Mesenchymal stem cell (in vitro differentiated cells and primary cell): ENCODE results near the gene RALY.

ENCODE experiments used
- DNase-seq: peaks from one replicate; pipeline ENCODE4 v3.0.0-alpha.2; 2013
- H2AFZ ChIP-seq: one replicate; pipeline ENCODE4 v1.6.1; 2013; ENCODE audit warnings: low read depth, mild to moderate bottlenecking, control low read depth, inconsistent platforms, low read length, moderate library complexity
- H2AK5ac ChIP-seq: 2 replicates; pipeline ENCODE4 v1.6.1; 2013; ENCODE audit warnings: low read length, moderate library complexity, mild to moderate bottlenecking, inconsistent platforms; ENCODE audit not compliant: severe bottlenecking
- H2BK120ac ChIP-seq: one replicate; pipeline ENCODE4 v1.6.1; 2013; ENCODE audit warnings: low read depth, mild to moderate bottlenecking, inconsistent platforms, low read length, moderate library complexity
- H2BK12ac ChIP-seq, 2 experiments: one replicate each; pipeline ENCODE4 v1.6.1; 2013; ENCODE audit warnings: inconsistent platforms in 2 of 2, low read length in 2 of 2, mild to moderate bottlenecking in 2 of 2, moderate library complexity in 2 of 2, control low read depth in 1 of 2
- H2BK15ac ChIP-seq: one replicate; pipeline ENCODE4 v1.6.1; 2013; ENCODE audit warnings: mild to moderate bottlenecking, low read depth, inconsistent platforms; ENCODE audit not compliant: poor library complexity, severe bottlenecking
- H2BK5ac ChIP-seq: 2 replicates; pipeline ENCODE4 v1.6.1; 2013; ENCODE audit warnings: low read depth, mild to moderate bottlenecking, low read length, control low read depth, inconsistent platforms; ENCODE audit not compliant: poor library complexity, severe bottlenecking
- H3K14ac ChIP-seq, 2 experiments: one replicate each; pipeline ENCODE4 v1.6.1; 2013; ENCODE audit warnings: inconsistent platforms in 2 of 2, low read length in 2 of 2, control low read depth in 1 of 2, mild to moderate bottlenecking in 1 of 2, moderate library complexity in 1 of 2
- H3K18ac ChIP-seq, 2 experiments: one replicate each; pipeline ENCODE4 v1.6.1; 2013; ENCODE audit warnings: inconsistent platforms in 2 of 2, low read length in 2 of 2, control low read depth in 1 of 2, low read depth in 1 of 2, mild to moderate bottlenecking in 1 of 2
- H3K23ac ChIP-seq, 2 experiments: one replicate each; pipeline ENCODE4 v1.6.1; 2013; ENCODE audit warnings: inconsistent platforms in 2 of 2, low read length in 2 of 2, mild to moderate bottlenecking in 2 of 2, moderate library complexity in 2 of 2, control low read depth in 1 of 2
- H3K27ac ChIP-seq: 2 replicates; pipeline ENCODE4 v1.5.1; 2013; ENCODE audit warnings: mild to moderate bottlenecking, moderate library complexity, low read length, control low read depth, inconsistent platforms; ENCODE audit not compliant: poor library complexity, severe bottlenecking
- H3K27me3 ChIP-seq, 2 experiments: 2 replicates each; pipeline versions ENCODE4 v1.6.1 to v1.7.0; 2013; ENCODE audit warnings: low read length in 2 of 2, mild to moderate bottlenecking in 2 of 2, moderate library complexity in 2 of 2, control low read depth in 1 of 2, inconsistent platforms in 1 of 2; ENCODE audit not compliant: control insufficient read depth in 1 of 2, insufficient read depth in 1 of 2
- H3K36me3 ChIP-seq, 2 experiments: 2 replicates each; pipeline versions ENCODE4 v1.6.1 to v1.7.0; 2013; ENCODE audit warnings: low read length in 2 of 2, control low read depth in 1 of 2, inconsistent platforms in 1 of 2, low read depth in 1 of 2, mild to moderate bottlenecking in 1 of 2; ENCODE audit not compliant: insufficient read depth in 2 of 2, control insufficient read depth in 1 of 2
- H3K4ac ChIP-seq, 2 experiments: one replicate each; pipeline ENCODE4 v1.6.1; 2013; ENCODE audit warnings: inconsistent platforms in 2 of 2, low read length in 2 of 2, mild to moderate bottlenecking in 2 of 2, moderate library complexity in 2 of 2, control low read depth in 1 of 2, low read depth in 1 of 2
- H3K4me1 ChIP-seq: 2 replicates; pipeline ENCODE4 v1.6.1; 2013; ENCODE audit warnings: low read depth, low read length, control low read depth; ENCODE audit not compliant: control insufficient read depth, insufficient read depth
- H3K4me2 ChIP-seq: 2 replicates; pipeline ENCODE4 v1.6.1; 2013; ENCODE audit warnings: low read length, mild to moderate bottlenecking, inconsistent platforms; ENCODE audit not compliant: poor library complexity, severe bottlenecking
- H3K4me3 ChIP-seq, 2 experiments: 2 replicates each; pipeline versions ENCODE4 v1.5.1 to v1.7.0; 2013; ENCODE audit warnings: low read length in 2 of 2, mild to moderate bottlenecking in 2 of 2, control low read depth in 1 of 2, low read depth in 1 of 2; ENCODE audit not compliant: insufficient read depth in 1 of 2
- H3K79me1 ChIP-seq: replicated peaks from 2 replicates; pipeline ENCODE4 v1.6.1; 2013; ENCODE audit warnings: mild to moderate bottlenecking, control low read depth, low read length, inconsistent platforms; ENCODE audit not compliant: poor library complexity, severe bottlenecking
- H3K9ac ChIP-seq: 2 replicates; pipeline ENCODE4 v1.7.0; 2013; ENCODE audit warnings: mild to moderate bottlenecking, low read length, moderate library complexity
- H3K9me3 ChIP-seq: 2 replicates; pipeline ENCODE4 v1.7.0; 2013; ENCODE audit warnings: mild to moderate bottlenecking, low read length; ENCODE audit not compliant: control insufficient read depth
- H4K8ac ChIP-seq: one replicate; pipeline ENCODE4 v1.6.1; 2013; ENCODE audit warnings: inconsistent platforms, mild to moderate bottlenecking, low read length, moderate library complexity
- H4K91ac ChIP-seq: one replicate; pipeline ENCODE4 v1.6.1; 2013; ENCODE audit warnings: mild to moderate bottlenecking, low read length, inconsistent platforms
- WGBS: methylation state at CpG from one replicate; pipeline ENCODE4 v1.1.7; 2013; ENCODE audit warnings: mixed read lengths; 5-methylcytosine and 5-hydroxymethylcytosine counted together

The RALY gene

DNA sequence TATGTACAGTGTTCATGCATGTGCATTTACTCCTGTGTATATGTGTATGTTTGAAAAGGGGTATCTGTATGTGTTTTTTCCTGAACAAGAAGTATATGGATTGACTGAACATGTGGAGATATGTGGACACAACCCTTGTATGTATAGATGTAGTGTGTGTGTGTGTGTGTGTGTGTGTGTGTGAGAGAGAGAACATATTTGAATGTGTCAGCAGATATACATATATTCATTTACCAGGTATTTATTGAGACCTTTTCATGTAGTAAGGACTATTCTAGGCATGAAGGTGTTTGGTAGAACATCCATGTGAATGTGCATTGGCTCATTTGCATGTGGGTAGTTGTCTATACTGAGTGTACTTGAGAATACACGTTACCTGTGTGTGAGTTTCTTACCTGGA is 79.1 kb downstream of the RALY start:
- Histone ChIP-seq H3K36me3 (peaks cover 31 to 45% of the 10 kb centered on the region in 2 experiments), H3K27me3 (no peaks in the 10 kb centered on the region), H3K9me3 (no peaks in the 10 kb centered on the region), H4K91ac (no peak overlapping the region), H3K18ac (no peak overlapping the region), H2BK15ac (no peak overlapping the region), H4K8ac (no peak overlapping the region), H3K4me1 (peaks cover 3% of the 10 kb centered on the region), H3K79me1 (peaks cover 60% of the 10 kb centered on the region), H2BK12ac (no peak overlapping the region), H2AK5ac (no peak overlapping the region), H3K4me3 (no peak overlapping the region), H2BK5ac (no peak overlapping the region), H3K4ac (no peak overlapping the region), H3K23ac (no peak overlapping the region), H2AFZ (no peak overlapping the region), H3K27ac (no peak overlapping the region), H3K9ac (no peak overlapping the region), H2BK120ac (no peak overlapping the region), H3K14ac (no peak overlapping the region), H3K4me2 (no peak overlapping the region)
- 94% methylated on average over 1 of the region's 1 CpG for WGBS
- no peak for DNase-seq

DNA sequence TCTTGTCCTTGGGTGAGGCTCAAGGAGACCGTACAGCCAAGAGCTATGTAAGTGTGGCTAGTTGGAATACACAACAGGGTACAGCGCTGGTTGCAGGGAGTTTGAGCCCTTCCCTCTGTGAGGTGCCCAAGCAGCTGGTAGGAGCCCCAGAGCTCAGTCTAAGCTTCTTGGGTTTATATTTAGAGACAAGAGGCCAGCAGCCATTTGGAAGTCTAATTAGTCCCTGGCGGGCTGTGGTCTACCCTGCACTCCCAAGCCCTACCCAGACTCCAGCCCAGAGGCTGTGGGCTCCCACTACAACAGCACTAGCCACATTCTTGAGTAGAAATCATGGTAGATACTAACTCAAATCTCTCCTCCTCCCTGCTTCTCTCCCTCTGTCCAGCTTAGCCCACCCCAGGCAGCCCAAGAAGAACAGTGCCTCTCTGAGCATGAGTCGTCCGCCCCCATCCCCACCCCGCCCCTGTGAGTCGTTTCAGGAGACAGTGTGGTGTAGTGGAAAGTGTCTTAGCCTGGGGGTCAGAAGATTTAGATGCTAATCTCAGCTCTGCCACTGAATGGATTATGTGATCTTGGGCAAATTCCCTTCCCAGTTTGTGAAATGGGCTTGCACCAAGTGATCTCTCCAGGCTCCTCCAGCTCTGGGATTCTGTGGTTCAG is 80.5 kb downstream of the RALY start:
- Histone ChIP-seq H3K4ac (no peak overlapping the region), H3K36me3 (peaks cover 45 to 60% of the 10 kb centered on the region in 2 experiments), H3K9ac (no peak overlapping the region), H3K18ac (no peak overlapping the region), H2BK5ac (no peak overlapping the region), H3K9me3 (no peaks in the 10 kb centered on the region), H2BK12ac (no peak overlapping the region), H3K4me3 (no peak overlapping the region), H3K23ac (no peak overlapping the region), H3K14ac (no peak overlapping the region), H3K27me3 (no peaks in the 10 kb centered on the region), H4K8ac (no peak overlapping the region), H2BK15ac (no peak overlapping the region), H3K4me2 (no peak overlapping the region), H3K4me1 (peaks cover 3% of the 10 kb centered on the region), H4K91ac (no peak overlapping the region), H3K79me1 (peaks cover 66% of the 10 kb centered on the region), H2AFZ (no peak overlapping the region), H3K27ac (no peak overlapping the region), H2AK5ac (no peak overlapping the region), H2BK120ac (no peak overlapping the region)
- DNase-seq = peak; percentile 22
- WGBS = 85% methylated on average over 7 of the region's 7 CpGs

GRCh38 chr20:34075647-34076046 is 81.9 kb downstream of the RALY start:
- H3K9ac ChIP-seq = no peak overlapping the region
- no peak overlapping the region for H3K14ac ChIP-seq
- H3K27me3 ChIP-seq = no peaks in the 10 kb centered on the region
- no peak overlapping the region for H2BK120ac ChIP-seq
- H4K91ac ChIP-seq = no peak overlapping the region
- no peak overlapping the region for H2BK5ac ChIP-seq
- no peak overlapping the region for H3K23ac ChIP-seq
- H3K4me2 ChIP-seq = no peak overlapping the region
- H2BK15ac ChIP-seq = no peak overlapping the region
- no peak overlapping the region for H2AK5ac ChIP-seq
- H3K36me3 ChIP-seq = peaks cover 55 to 74% of the 10 kb centered on the region in 2 experiments
- peaks cover 1% of the 10 kb centered on the region for H3K4me1 ChIP-seq
- H3K18ac ChIP-seq = no peak overlapping the region
- WGBS = 97% methylated on average over 15 of the region's 16 CpGs
- no peak overlapping the region for H3K4me3 ChIP-seq
- no peak overlapping the region for H2BK12ac ChIP-seq
- H3K79me1 ChIP-seq = peaks cover 69% of the 10 kb centered on the region
- no peak overlapping the region for H4K8ac ChIP-seq
- H3K9me3 ChIP-seq = no peaks in the 10 kb centered on the region
- no peak for DNase-seq
- H2AFZ ChIP-seq = no peak overlapping the region
- no peak overlapping the region for H3K4ac ChIP-seq
- H3K27ac ChIP-seq = no peak overlapping the region

- Histone ChIP-seq H3K4me2 (no peak overlapping the region), H3K23ac (no peak overlapping the region), H3K9me3 (no peaks in the 10 kb centered on the region), H3K27me3 (no peaks in the 10 kb centered on the region), H3K4me3 (no peak overlapping the region), H3K4ac (no peak overlapping the region), H2BK15ac (no peak overlapping the region), H2BK120ac (no peak overlapping the region), H3K4me1 (peaks cover 1% of the 10 kb centered on the region), H2BK12ac (no peak overlapping the region), H2AFZ (no peak overlapping the region), H4K8ac (no peak overlapping the region), H3K18ac (no peak overlapping the region), H4K91ac (no peak overlapping the region), H2BK5ac (no peak overlapping the region), H2AK5ac (no peak overlapping the region), H3K14ac (no peak overlapping the region), H3K27ac (no peak overlapping the region), H3K36me3 (peaks cover 67 to 86% of the 10 kb centered on the region in 2 experiments), H3K79me1 (peaks cover 67% of the 10 kb centered on the region), H3K9ac (no peak overlapping the region)
- no peak for DNase-seq
- 97% methylated on average over 16 of the region's 20 CpGs for WGBS
These were observed 83.2 kb downstream of the RALY start for GRCh38 chr20:34076952-34077351.
